ENCODE results near the gene MAX.
A peak's percentile ranks its signal among the peaks of the same experiment; 100 is the strongest.

The MAX gene, protein sequence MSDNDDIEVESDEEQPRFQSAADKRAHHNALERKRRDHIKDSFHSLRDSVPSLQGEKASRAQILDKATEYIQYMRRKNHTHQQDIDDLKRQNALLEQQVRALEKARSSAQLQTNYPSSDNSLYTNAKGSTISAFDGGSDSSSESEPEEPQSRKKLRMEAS

DNA sequence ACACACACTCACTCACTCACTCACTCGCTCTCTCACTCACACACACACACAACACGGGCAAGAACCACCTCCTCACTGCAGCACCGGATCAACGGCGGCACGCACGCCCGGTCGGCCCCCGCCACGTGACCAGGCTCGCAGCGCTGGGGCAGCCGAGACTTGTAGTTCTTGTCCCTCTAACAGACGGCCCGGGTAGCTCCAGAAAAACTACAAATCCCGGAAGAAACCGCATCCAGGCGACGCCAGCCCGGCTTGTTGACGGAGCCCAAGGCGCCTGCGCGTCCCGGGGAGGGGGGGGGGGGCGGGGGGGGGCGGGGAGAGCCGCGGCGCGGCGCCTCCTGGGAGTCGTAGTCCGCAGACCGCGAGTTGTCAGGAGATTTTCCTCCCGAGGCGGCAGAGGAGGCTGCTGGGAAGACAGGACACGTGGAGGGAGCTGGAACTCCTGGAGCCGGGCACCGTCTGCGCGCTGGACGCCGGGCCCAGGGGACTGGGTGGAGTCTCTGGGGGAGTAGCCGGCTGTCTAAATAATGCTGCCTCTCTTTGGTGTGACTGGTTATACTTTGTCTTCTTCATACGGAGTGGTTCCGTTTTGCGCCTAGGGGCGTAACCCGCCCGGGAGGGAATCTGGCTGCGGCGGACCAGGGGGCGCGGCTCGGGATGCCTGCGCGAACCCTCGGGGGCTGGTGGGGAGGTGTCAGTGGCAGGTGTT lies at the start of gene MAX:
Gene MAX, minus strand, starts transcription at position 77 of the 709 bp plus-strand sequence. CDS start 178 bp downstream, outside the sequence.
- H3K27me3 ChIP-seq (ENCODE audit: control insufficient read depth, insufficient read depth, low read length) = peaks cover 3% of the 10 kb centered on the region

GRCh38 chr14:65151609-65151956 lies 49.3 kb upstream of the MAX start:
- Histone ChIP-seq H3K4me1 (ENCODE audit: control insufficient read depth, insufficient read depth, low read length) (no peaks in the 10 kb centered on the region), H3K9me3 (ENCODE audit: control insufficient read depth, insufficient read depth, low read length) (no peaks in the 10 kb centered on the region), H3K9ac (ENCODE audit: low read depth, low read length) (no peak overlapping the region), H3K4me3 (ENCODE audit: low read depth, low read length) (no peak overlapping the region), H3K36me3 (ENCODE audit: control insufficient read depth, insufficient read depth, low read length) (no peaks in the 10 kb centered on the region), H3K27me3 (ENCODE audit: control insufficient read depth, insufficient read depth, low read length) (no peaks in the 10 kb centered on the region)

More for the DNA sequence above, at the start of gene MAX:
- Histone ChIP-seq H3K4me3 (ENCODE audit: low read depth, low read length) (peak within 1 kb of the TSS; percentile 78), H3K9me3 (ENCODE audit: control insufficient read depth, insufficient read depth, low read length) (no peaks in the 10 kb centered on the region), H3K36me3 (ENCODE audit: control insufficient read depth, insufficient read depth, low read length) (no peaks in the 10 kb centered on the region), H3K4me1 (ENCODE audit: control insufficient read depth, insufficient read depth, low read length) (peaks cover 4% of the 10 kb centered on the region), H3K9ac (ENCODE audit: low read depth, low read length) (peak within 1 kb of the TSS; percentile 63)

GRCh38 chr14:65150898-65151608 lies 48.7 kb upstream of the MAX start:
- Histone ChIP-seq H3K4me1 (ENCODE audit: control insufficient read depth, insufficient read depth, low read length) (no peaks in the 10 kb centered on the region), H3K9ac (ENCODE audit: low read depth, low read length) (no peak overlapping the region), H3K9me3 (ENCODE audit: control insufficient read depth, insufficient read depth, low read length) (no peaks in the 10 kb centered on the region), H3K27me3 (ENCODE audit: control insufficient read depth, insufficient read depth, low read length) (no peaks in the 10 kb centered on the region), H3K4me3 (ENCODE audit: low read depth, low read length) (no peak overlapping the region), H3K36me3 (ENCODE audit: control insufficient read depth, insufficient read depth, low read length) (no peaks in the 10 kb centered on the region)

- Histone ChIP-seq H3K9me3 (ENCODE audit: control insufficient read depth, insufficient read depth, low read length) (no peaks in the 10 kb centered on the region), H3K4me1 (ENCODE audit: control insufficient read depth, insufficient read depth, low read length) (peaks cover 3% of the 10 kb centered on the region), H3K36me3 (ENCODE audit: control insufficient read depth, insufficient read depth, low read length) (no peaks in the 10 kb centered on the region), H3K9ac (ENCODE audit: low read depth, low read length) (no peak overlapping the region), H3K27me3 (ENCODE audit: control insufficient read depth, insufficient read depth, low read length) (no peaks in the 10 kb centered on the region), H3K4me3 (ENCODE audit: low read depth, low read length) (no peak overlapping the region)
These were observed 46.8 kb upstream of the MAX start for GRCh38 chr14:65149116-65149515.

GRCh38 chr14:65144170-65144569 lies 41.9 kb upstream of the MAX start:
- peaks cover 3% of the 10 kb centered on the region for H3K4me1 ChIP-seq (ENCODE audit: control insufficient read depth, insufficient read depth, low read length)
- no peaks in the 10 kb centered on the region for H3K36me3 ChIP-seq (ENCODE audit: control insufficient read depth, insufficient read depth, low read length)
- no peaks in the 10 kb centered on the region for H3K9me3 ChIP-seq (ENCODE audit: control insufficient read depth, insufficient read depth, low read length)
- no peaks in the 10 kb centered on the region for H3K27me3 ChIP-seq (ENCODE audit: control insufficient read depth, insufficient read depth, low read length)
- no peak overlapping the region for H3K9ac ChIP-seq (ENCODE audit: low read depth, low read length)
- H3K4me3 ChIP-seq (ENCODE audit: low read depth, low read length) = no peak overlapping the region

GRCh38 chr14:65142914-65143625 lies 40.8 kb upstream of the MAX start:
- Histone ChIP-seq H3K36me3 (ENCODE audit: control insufficient read depth, insufficient read depth, low read length) (no peaks in the 10 kb centered on the region), H3K9ac (ENCODE audit: low read depth, low read length) (no peak overlapping the region), H3K4me1 (ENCODE audit: control insufficient read depth, insufficient read depth, low read length) (peaks cover 3% of the 10 kb centered on the region), H3K4me3 (ENCODE audit: low read depth, low read length) (no peak overlapping the region), H3K27me3 (ENCODE audit: control insufficient read depth, insufficient read depth, low read length) (no peaks in the 10 kb centered on the region), H3K9me3 (ENCODE audit: control insufficient read depth, insufficient read depth, low read length) (no peaks in the 10 kb centered on the region)

DNA sequence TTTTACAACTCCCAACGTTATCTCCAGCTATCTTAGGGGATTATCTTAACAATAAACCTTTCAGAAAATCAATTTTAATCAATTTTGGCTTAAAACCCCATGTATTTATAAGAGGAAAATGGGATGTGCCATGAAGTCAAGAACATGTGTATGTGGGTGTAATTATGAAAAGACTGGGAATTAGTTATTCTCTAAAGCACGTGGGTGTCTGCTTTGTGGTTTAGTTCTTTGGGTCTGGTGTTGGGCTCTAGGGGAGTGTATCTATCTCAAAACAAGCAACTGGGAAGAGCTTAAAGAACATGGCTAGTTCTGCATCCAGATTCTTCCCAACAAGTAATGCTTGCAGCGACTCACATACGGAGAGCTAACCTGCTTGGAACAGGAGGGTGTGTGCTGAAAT lies 40.1 kb upstream of the MAX start:
- H3K27me3 ChIP-seq (ENCODE audit: control insufficient read depth, insufficient read depth, low read length) = no peaks in the 10 kb centered on the region
- peaks cover 3% of the 10 kb centered on the region for H3K4me1 ChIP-seq (ENCODE audit: control insufficient read depth, insufficient read depth, low read length)
- H3K4me3 ChIP-seq (ENCODE audit: low read depth, low read length) = no peak overlapping the region
- no peaks in the 10 kb centered on the region for H3K36me3 ChIP-seq (ENCODE audit: control insufficient read depth, insufficient read depth, low read length)
- H3K9me3 ChIP-seq (ENCODE audit: control insufficient read depth, insufficient read depth, low read length) = no peaks in the 10 kb centered on the region
- H3K9ac ChIP-seq (ENCODE audit: low read depth, low read length) = no peak overlapping the region

- Histone ChIP-seq H3K9ac (ENCODE audit: low read depth, low read length) (no peak overlapping the region), H3K4me3 (ENCODE audit: low read depth, low read length) (no peak overlapping the region), H3K4me1 (ENCODE audit: control insufficient read depth, insufficient read depth, low read length) (peaks cover 3% of the 10 kb centered on the region), H3K36me3 (ENCODE audit: control insufficient read depth, insufficient read depth, low read length) (no peaks in the 10 kb centered on the region), H3K27me3 (ENCODE audit: control insufficient read depth, insufficient read depth, low read length) (no peaks in the 10 kb centered on the region), H3K9me3 (ENCODE audit: control insufficient read depth, insufficient read depth, low read length) (no peaks in the 10 kb centered on the region)
These were observed 39.2 kb upstream of the MAX start for GRCh38 chr14:65141523-65141922.

- Histone ChIP-seq H3K4me3 (ENCODE audit: low read depth, low read length) (no peak overlapping the region), H3K27me3 (ENCODE audit: control insufficient read depth, insufficient read depth, low read length) (no peaks in the 10 kb centered on the region), H3K9ac (ENCODE audit: low read depth, low read length) (no peak overlapping the region), H3K4me1 (ENCODE audit: control insufficient read depth, insufficient read depth, low read length) (no peaks in the 10 kb centered on the region), H3K9me3 (ENCODE audit: control insufficient read depth, insufficient read depth, low read length) (no peaks in the 10 kb centered on the region), H3K36me3 (ENCODE audit: control insufficient read depth, insufficient read depth, low read length) (no peaks in the 10 kb centered on the region)
These were observed 35.5 kb upstream of the MAX start for GRCh38 chr14:65137648-65138307.

GRCh38 chr14:65134651-65135579 lies 32.6 kb upstream of the MAX start:
- Histone ChIP-seq H3K36me3 (ENCODE audit: control insufficient read depth, insufficient read depth, low read length) (no peaks in the 10 kb centered on the region), H3K27me3 (ENCODE audit: control insufficient read depth, insufficient read depth, low read length) (no peaks in the 10 kb centered on the region), H3K4me1 (ENCODE audit: control insufficient read depth, insufficient read depth, low read length) (no peaks in the 10 kb centered on the region), H3K4me3 (ENCODE audit: low read depth, low read length) (no peak overlapping the region), H3K9me3 (ENCODE audit: control insufficient read depth, insufficient read depth, low read length) (no peaks in the 10 kb centered on the region), H3K9ac (ENCODE audit: low read depth, low read length) (no peak overlapping the region)
